HFF-Myc (cell line): ENCODE data around the gene UBE3B.

Experiments
- DNase-seq: peaks from one replicate; pipeline ENCODE4 v3.0.0-alpha.2; 2011; ENCODE audit warnings: low read depth; ENCODE audit errors: extremely low read depth
- H3K4me3 ChIP-seq: replicated peaks from 2 replicates; pipeline ENCODE4 v1.5.1; 2011; ENCODE audit warnings: low read depth, mild to moderate bottlenecking, control low read depth, low read length
- CTCF ChIP-seq: IDR thresholded peaks from 2 replicates; pipeline ENCODE4 v1.5.1; 2012; ENCODE audit warnings: mild to moderate bottlenecking, low read depth, low read length, control low read depth; ENCODE audit errors: missing control alignments

UBE3B gene

DNA sequence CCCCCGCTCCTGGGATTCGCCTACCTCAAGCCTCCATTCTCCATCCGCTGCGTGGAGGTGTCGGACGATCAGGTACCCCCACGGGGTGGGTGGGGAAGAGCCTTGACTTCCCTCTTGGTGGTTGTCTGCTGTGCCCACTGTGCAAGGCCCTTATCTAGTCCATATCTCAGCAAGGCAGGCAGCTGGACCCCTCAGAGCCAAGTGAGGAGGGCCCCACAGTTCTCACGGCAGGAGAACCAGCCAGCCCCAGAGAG is 56.0 kb downstream of the UBE3B start:
- DNase-seq: no peak
- TF ChIP-seq CTCF: no peak
- no peak overlapping the region for H3K4me3 ChIP-seq

- no peak for DNase-seq
- TF ChIP-seq CTCF: no peak
- H3K4me3 ChIP-seq: no peak overlapping the region
These were observed 57.0 kb downstream of the UBE3B start for GRCh38 chr12:109534456-109534855.

- no peak for DNase-seq
- no peak for TF ChIP-seq CTCF
- H3K4me3 ChIP-seq: no peak overlapping the region
These were observed 57.9 kb downstream of the UBE3B start for GRCh38 chr12:109535231-109535862.

DNA sequence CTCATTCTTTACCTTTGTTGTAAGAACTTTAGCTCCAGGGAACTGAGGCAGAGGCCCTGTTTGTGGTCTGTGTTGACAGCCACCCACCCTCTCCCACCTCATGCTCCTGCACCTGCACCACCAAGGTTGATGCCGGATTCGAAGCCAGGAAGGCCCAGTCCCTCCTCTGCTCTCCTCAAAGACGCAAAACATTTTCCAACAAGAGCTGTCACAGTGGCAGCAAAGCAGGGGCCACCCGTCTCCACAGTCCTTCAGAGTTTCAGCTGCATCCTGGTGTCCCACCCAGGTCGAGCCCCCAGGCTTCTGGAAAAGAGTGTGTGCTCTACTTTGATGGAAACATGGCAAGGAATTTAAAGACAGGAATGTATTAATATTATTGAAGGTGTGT is 58.4 kb downstream of the UBE3B start:
- no peak for TF ChIP-seq CTCF
- DNase-seq: no peak
- no peak overlapping the region for H3K4me3 ChIP-seq

- no peak for DNase-seq
- TF ChIP-seq CTCF: no peak
- no peak overlapping the region for H3K4me3 ChIP-seq
These were observed 59.7 kb downstream of the UBE3B start for GRCh38 chr12:109537136-109537535.

DNA sequence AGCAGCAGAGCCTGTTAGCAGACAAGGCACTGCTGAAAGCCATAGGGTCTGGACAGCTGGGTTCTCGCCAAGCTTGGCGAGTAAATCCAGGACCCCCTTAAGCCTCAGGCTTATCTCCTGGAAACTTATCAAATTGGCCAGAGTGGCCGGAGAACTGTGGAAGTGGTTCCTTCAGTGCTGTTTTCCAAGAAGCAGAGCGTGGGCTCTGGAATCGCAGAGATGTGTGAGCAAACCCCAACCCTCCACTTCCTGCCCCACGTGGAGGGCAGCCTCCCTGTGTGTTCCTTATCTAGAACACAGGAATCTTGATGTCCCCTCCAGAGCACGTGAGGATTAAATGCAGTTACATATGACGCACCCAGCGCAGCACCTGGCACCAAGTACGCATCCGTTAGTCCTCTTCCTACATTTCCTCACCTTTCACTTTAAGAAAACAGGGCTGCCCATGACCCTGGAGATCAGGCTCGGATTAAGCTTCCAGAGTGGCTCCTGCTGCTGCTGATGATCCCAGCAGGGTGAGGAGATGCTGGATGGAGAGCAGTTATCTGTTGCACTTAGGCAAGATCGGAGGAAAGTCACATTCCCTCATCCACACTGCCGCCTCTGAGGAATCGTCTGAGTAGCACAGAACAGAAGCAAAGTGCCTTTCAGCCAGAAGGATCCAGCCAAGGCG is 60.9 kb downstream of the UBE3B start:
- no peak for DNase-seq
- no peak for TF ChIP-seq CTCF
- no peak overlapping the region for H3K4me3 ChIP-seq

DNA sequence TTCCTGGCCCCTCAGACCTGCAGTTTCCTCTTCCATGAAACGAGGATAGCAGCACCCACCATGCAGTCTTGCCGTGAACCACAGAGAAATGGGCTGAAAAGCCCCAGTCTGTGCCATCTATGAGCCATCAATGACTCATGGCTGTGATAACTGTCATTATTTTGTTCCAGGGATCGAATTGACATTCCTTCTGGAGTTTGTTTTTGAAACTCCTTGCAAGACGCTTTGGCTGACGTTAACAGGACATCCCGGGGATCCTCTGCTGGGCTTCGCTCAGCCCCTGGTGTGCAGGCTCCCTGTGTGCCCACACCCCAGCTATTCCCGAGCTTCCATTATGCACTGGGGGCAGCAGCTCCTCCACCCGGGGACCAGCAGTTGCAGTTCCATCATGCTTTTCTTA is 62.1 kb downstream of the UBE3B start:
- H3K4me3 ChIP-seq: no peak overlapping the region
- DNase-seq: no peak
- no peak for TF ChIP-seq CTCF
